Heart left ventricle (tissue), 16 donors: Measurements from ENCODE around the gene ERFE. TPM values are rescaled to one million over a fixed set of nuclear protein-coding genes. Genes with fewer than 3 reads are reported as not detected.

Experiments used
- ATAC-seq, 4 donors: fragments of 200-7000 bp; cut with Tn5 transposase; one replicate each; pipeline ENCODE4 v1.9.1; 2020 to 2022; ENCODE audit warnings: moderate library complexity in 4 of 4, mild to moderate bottlenecking in 3 of 4, moderate number of reproducible peaks in 1 of 4
- DNase-seq, 5 donors: peaks; one replicate each; pipeline ENCODE4 v3.0.0-alpha.2; 2020
- H3K27ac ChIP-seq, 12 donors: fragments of 200-600 bp; sonication (generic) in 4 of 12; one replicate each; pipeline versions ENCODE4 v1.5.0 to v1.8.0; 2016 to 2022; ENCODE audit warnings: mild to moderate bottlenecking in 2 of 12
- H3K27me3 ChIP-seq, 9 donors: fragments of 200-600 bp; sonication (generic) in 2 of 9; one replicate each; pipeline versions ENCODE4 v1.5.1 to v1.8.0; 2016 to 2022; ENCODE audit warnings: mild to moderate bottlenecking in 3 of 9
- H3K36me3 ChIP-seq, 9 donors: fragments of 200-600 bp; sonication (generic) in 2 of 9; one replicate each; pipeline versions ENCODE4 v1.5.0 to v1.8.0; 2018 to 2022; ENCODE audit warnings: mild to moderate bottlenecking in 2 of 9
- H3K4me1 ChIP-seq, 12 donors: fragments of 200-600 bp; sonication (generic) in 4 of 12; one replicate each; pipeline versions ENCODE4 v1.5.0 to v1.8.0; 2016 to 2022; ENCODE audit warnings: mild to moderate bottlenecking in 3 of 12
- H3K4me3 ChIP-seq, 12 donors: fragments of 200-600 bp; sonication (generic) in 4 of 12; one replicate each; pipeline versions ENCODE4 v1.5.0 to v1.8.0; 2017 to 2022; ENCODE audit warnings: mild to moderate bottlenecking in 9 of 12, moderate library complexity in 4 of 12
- H3K9me3 ChIP-seq, 12 donors: fragments of 200-600 bp; sonication (generic) in 4 of 12; one replicate each; pipeline versions ENCODE4 v1.5.0 to v1.8.0; 2016 to 2022; ENCODE audit warnings: mild to moderate bottlenecking in 1 of 12
- CTCF ChIP-seq, 12 donors: fragments of 200-600 bp; sonication (generic) in 4 of 12; IDR thresholded peaks; one replicate each; pipeline versions ENCODE4 v1.5.0 to v1.8.0; 2018 to 2022; ENCODE audit warnings: antibody characterized with exemption in 12 of 12, mild to moderate bottlenecking in 5 of 12
- POLR2A ChIP-seq, 2 donors: fragments of 450-650 bp; IDR thresholded peaks; one replicate each; pipeline ENCODE4 v1.6.1; 2017; ENCODE audit warnings: antibody characterized with exemption in 2 of 2, mild to moderate bottlenecking in 2 of 2, moderate library complexity in 2 of 2
- WGBS, 4 donors: extraction: QIAGEN DNeasy Blood & Tissue Kit in 2 of 4; methylation state at CpG; one replicate each; pipeline versions ENCODE4 v1.1.5 to v1.1.7; 2013 to 2018; 5-methylcytosine and 5-hydroxymethylcytosine counted together
- intact Hi-C, 10 donors: fragments of 100-400 bp; cut with DNase I; formaldehyde crosslinking; loops; one replicate each; pipeline versions ENCODE4 v1.11.1 to v1.14.2; 2022
- polyA plus RNA-seq, 2 donors: library from polyadenylated mRNA; stranded (reverse); fragments of 200-250 nt; gene quantifications; one replicate each; pipeline ENCODE4 v1.2.3, GENCODE V29; 2013
- total RNA-seq, 9 donors: library from RNA; depleted of rRNA in 2 of 9; stranded (reverse); fragments of >200 nt in 2 of 9; fragmentation: NEBNext Ultra II Directional in 3 of 9; extraction: Animal tissue kit (Norgen Biotek cat#: 25700) in 3 of 9; gene quantifications; one replicate each; pipeline versions ENCODE4 v1.1.0 to v1.2.4, GENCODE V29; 2016 to 2023
- donor health status: ischemic (EF 13 %, LVEDD 7.1; RV severe dilation, severe dysfunction).
- donor health status: healthy with polysubstance abuse.
- donor health status: DM: no; HTN: yes; CAD: no.
- donor health status: DM: no; HTN: no; CAD: no.
- donor health status: ischemic (EF 25% LVEDD 6.9; RV normal size, moderate dysfunction).
- donor health status: ischemic (EF 25% LVEDD 5.7; RV mildly dilated, moderate dysfunction).
- donor health status: healthy.
- donor health status: DM: yes; HTN: yes; CAD: no.
- donor health status: ischemic (EF 35%, LVEDD 5.7; RV mildly dilated, moderate dysfunction).
- donor health status: nonischemic (EF 11% LVEDD 7.7; RV severe dilation, severe dysfunction).
- donor health status: DM: yes; HTN: yes; CAD: no.
- donor health status: PGD.
- donor health status: ischemic (EF 29% LVEDD 5.4; RV normal size, mild dysfunction).
- donor health status: nonischemic (EF 23%, LVEDD 6.1; RV moderate dilation, normal function).

ERFE gene
- total and polyA plus RNA-seq, 11 donors: 0.08 to 1.8 (median 0.48) TPM; not detected in 3

GRCh38 chr2:238140721-238141540 is 17.8 kb upstream of the ERFE start:
- H3K4me1 ChIP-seq: peaks cover 0 to 65% (median 32%) of the 10 kb centered on the region in 12 donors
- H3K27me3 ChIP-seq: no peaks in the 10 kb centered on the region
- H3K4me3 ChIP-seq: no peak overlapping the region
- no peak overlapping the region for H3K27ac ChIP-seq
- H3K9me3 ChIP-seq: no peaks in the 10 kb centered on the region
- no peak for TF ChIP-seq POLR2A (IDR thresholded peaks at IDR 0.05)
- TF ChIP-seq CTCF (IDR thresholded peaks at IDR 0.05): no peak
- intact Hi-C loops: loop anchor here in 3 of 10 donors (5.0 to 10.0 kb wide), 2 partner anchors 284 to 286 kb away; partner anchors contain the start of gene RAMP1 (in 3 of the 3)
- 87 to 94% (median 91%) methylated on average over 14 to 60 of the region's 60 CpGs for WGBS, 4 donors
- ATAC-seq (no peak), DNase-seq (no peak)
- H3K36me3 ChIP-seq: peaks cover 0 to 8% (median 0%) of the 10 kb centered on the region in 9 donors

GRCh38 chr2:238141541-238142318 is 17.0 kb upstream of the ERFE start:
- Histone ChIP-seq H3K4me1 (peaks cover 0 to 58% (median 29%) of the 10 kb centered on the region in 12 donors), H3K27me3 (no peaks in the 10 kb centered on the region), H3K36me3 (peaks cover 0 to 9% (median 0%) of the 10 kb centered on the region in 9 donors), H3K9me3 (no peaks in the 10 kb centered on the region), H3K4me3 (peak overlapping the region in 4 of 12 donors; percentile 20 to 27 (median 24)), H3K27ac (peak overlapping the region in 8 of 12 donors; percentile 1 to 71 (median 42))
- peak in 1 of 5 donors; percentile 47 for DNase-seq
- TF ChIP-seq CTCF (IDR thresholded peaks at IDR 0.05) (no peak), POLR2A (IDR thresholded peaks at IDR 0.05) (no peak)
- intact Hi-C loops: loop anchor here in 4 of 10 donors (2.0 to 10.0 kb wide), 3 partner anchors 281 to 287 kb away; partner anchors contain the start of gene RAMP1 (in 3 of the 4)
- 53 to 63% (median 60%) methylated on average over 10 of the region's 10 CpGs for WGBS, 4 donors
- ATAC-seq: no peak

GRCh38 chr2:238142382-238143205 is 16.2 kb upstream of the ERFE start:
- Histone ChIP-seq H3K4me1 (peaks cover 0 to 52% (median 26%) of the 10 kb centered on the region in 12 donors), H3K27me3 (no peaks in the 10 kb centered on the region), H3K4me3 (peak overlapping the region in 3 of 12 donors; percentile 20 to 27 (median 26)), H3K36me3 (peaks cover 0 to 9% (median 0%) of the 10 kb centered on the region in 9 donors), H3K27ac (peak overlapping the region in 8 of 12 donors; percentile 26 to 71 (median 50)), H3K9me3 (no peaks in the 10 kb centered on the region)
- 68 to 78% (median 73%) methylated on average over 24 to 30 of the region's 30 CpGs for WGBS, 4 donors
- no peak for DNase-seq
- TF ChIP-seq CTCF (IDR thresholded peaks at IDR 0.05) (no peak), POLR2A (IDR thresholded peaks at IDR 0.05) (no peak)
- intact Hi-C loops: loop anchor here in 4 of 10 donors (2.0 to 10.0 kb wide), 3 partner anchors 282 to 288 kb away; partner anchors contain the start of gene RAMP1 (in 3 of the 4)
- ATAC-seq: no peak
